Measurements from ENCODE around the gene EIF3M. TPM values are rescaled to one million over a fixed set of nuclear protein-coding genes. Genes with fewer than 3 reads are reported as not detected.

Gene EIF3M
- 256 and 269 TPM in 2 replicates for total RNA-seq (ENCODE audit: low replicate concordance)
- long read RNA-seq, full-length matches to known transcripts, result 285 of 329 reads
- long read RNA-seq, partial matches to known transcripts, result 10 of 329 reads
- long read RNA-seq, other reads (novel, unspliced or antisense), result 34 of 329 reads

GRCh38 chr11:32583459-32584271 lies at the start of gene EIF3M:
TSS of gene EIF3M (plus strand) at chr11:32583831. CDS start at chr11:32583888, 57 bp downstream.
- Mint-ChIP-seq H3K4me1 (ENCODE audit: unreplicated experiment) (peaks cover 23% of the 10 kb centered on the region), H3K27me3 (peaks cover 2% of the 10 kb centered on the region), H3K4me3 (peak within 1 kb of the TSS; percentile 98), H3K9me3 (no peaks in the 10 kb centered on the region), H3K36me3 (peaks cover 13% of the 10 kb centered on the region), H3K27ac (peak within 1 kb of the TSS; percentile 98)
- DNase-seq (ENCODE audit: extremely low spot score, unreplicated experiment), result peak; percentile 96
- no peak for TF ChIP-seq CTCF (conservative IDR thresholded peaks at IDR 0.05)

- H3K9me3 Mint-ChIP-seq, result no peaks in the 10 kb centered on the region
Observed at GRCh38 chr11:32538804-32539203, 44.8 kb upstream of the EIF3M start.

GRCh38 chr11:32549611-32550187 lies 33.9 kb upstream of the EIF3M start:
- Mint-ChIP-seq H3K9me3 (no peaks in the 10 kb centered on the region), H3K36me3 (no peaks in the 10 kb centered on the region), H3K27ac (no peak overlapping the region), H3K4me3 (no peak overlapping the region), H3K27me3 (no peaks in the 10 kb centered on the region), H3K4me1 (ENCODE audit: unreplicated experiment) (peaks cover 8% of the 10 kb centered on the region)
- no peak for TF ChIP-seq CTCF (conservative IDR thresholded peaks at IDR 0.05)
- no peak for DNase-seq (ENCODE audit: extremely low spot score, unreplicated experiment)

More at GRCh38 chr11:32538804-32539203, 44.8 kb upstream of the EIF3M start:
- Mint-ChIP-seq H3K27me3 (no peaks in the 10 kb centered on the region), H3K4me3 (no peak overlapping the region), H3K27ac (no peak overlapping the region), H3K36me3 (no peaks in the 10 kb centered on the region), H3K4me1 (ENCODE audit: unreplicated experiment) (no peaks in the 10 kb centered on the region)
- DNase-seq (ENCODE audit: extremely low spot score, unreplicated experiment), result no peak
- no peak for TF ChIP-seq CTCF (conservative IDR thresholded peaks at IDR 0.05)

GRCh38 chr11:32550207-32550606 lies 33.4 kb upstream of the EIF3M start:
- Mint-ChIP-seq H3K4me3 (no peak overlapping the region), H3K9me3 (no peaks in the 10 kb centered on the region), H3K27me3 (no peaks in the 10 kb centered on the region), H3K27ac (no peak overlapping the region), H3K4me1 (ENCODE audit: unreplicated experiment) (peaks cover 8% of the 10 kb centered on the region), H3K36me3 (no peaks in the 10 kb centered on the region)
- TF ChIP-seq CTCF (conservative IDR thresholded peaks at IDR 0.05), result no peak
- no peak for DNase-seq (ENCODE audit: extremely low spot score, unreplicated experiment)

- Mint-ChIP-seq H3K4me3 (no peak overlapping the region), H3K27ac (no peak overlapping the region), H3K36me3 (no peaks in the 10 kb centered on the region), H3K4me1 (ENCODE audit: unreplicated experiment) (no peaks in the 10 kb centered on the region), H3K9me3 (no peaks in the 10 kb centered on the region), H3K27me3 (no peaks in the 10 kb centered on the region)
- DNase-seq (ENCODE audit: extremely low spot score, unreplicated experiment), result no peak
- no peak for TF ChIP-seq CTCF (conservative IDR thresholded peaks at IDR 0.05)
Observed at GRCh38 chr11:32555091-32555490, 28.5 kb upstream of the EIF3M start.

Measured in type B pancreatic cell (in vitro differentiated cells).